Vagina (tissue), 2 donors: Measurements from ENCODE around the gene TSPEAR. TPM values are rescaled to one million over a fixed set of nuclear protein-coding genes. Genes with fewer than 3 reads are reported as not detected.

ENCODE experiments used
- DNase-seq, 2 donors: peaks; one replicate each; pipeline ENCODE4 v3.0.0-alpha.2; 2017; ENCODE audit errors: extremely low spot score in 2 of 2
- H3K27ac ChIP-seq: fragments of 200-600 bp; sonication (generic); one replicate; pipeline ENCODE4 v1.5.1; 2019
- H3K27me3 ChIP-seq: fragments of 200-600 bp; sonication (generic); one replicate; pipeline ENCODE4 v1.5.1; 2019
- H3K36me3 ChIP-seq, 2 donors: fragments of 200-600 bp; sonication (generic); one replicate each; pipeline ENCODE4 v1.5.1; 2017 to 2019
- H3K4me1 ChIP-seq: fragments of 200-600 bp; sonication (generic); one replicate; pipeline ENCODE4 v1.5.1; 2019
- H3K4me3 ChIP-seq, 2 donors: fragments of 200-600 bp; sonication (generic); 1 replicate in 1 of 2; 2 replicates in 1 of 2; pipeline ENCODE4 v1.5.1; 2016 to 2019
- H3K9me3 ChIP-seq: fragments of 200-600 bp; sonication (generic); one replicate; pipeline ENCODE4 v1.5.1; 2019
- CTCF ChIP-seq, 3 experiments: fragments of 450-650 bp in 2 of 3; fragments of 200-600 bp in 1 of 3; sonication (generic) in 1 of 3; IDR thresholded peaks; one replicate each; pipeline ENCODE4 v1.5.1; 2017 to 2019; ENCODE audit warnings: antibody characterized with exemption in 3 of 3, mild to moderate bottlenecking in 2 of 3, moderate library complexity in 2 of 3
- POLR2A ChIP-seq, 2 donors: fragments of 450-650 bp; IDR thresholded peaks; one replicate each; pipeline ENCODE4 v1.6.1; 2017; ENCODE audit warnings: antibody characterized with exemption in 2 of 2, mild to moderate bottlenecking in 2 of 2, moderate library complexity in 2 of 2
- POLR2AphosphoS5 ChIP-seq, 2 donors: sonication (generic); formaldehyde crosslinking; IDR thresholded peaks; one replicate each; pipeline ENCODE4 v1.9.0; 2017; ENCODE audit warnings: antibody characterized with exemption in 2 of 2, mild to moderate bottlenecking in 2 of 2, low read depth in 1 of 2; ENCODE audit not compliant: insufficient read depth in 1 of 2
- intact Hi-C: fragments of 100-400 bp; cut with DNase I; formaldehyde crosslinking; loops from one replicate; pipeline ENCODE4 v1.15.1; 2023
- total RNA-seq: library from RNA; depleted of rRNA; stranded (reverse); fragments of >200 nt; gene quantifications from one replicate; pipeline ENCODE4 v1.2.3, GENCODE V29; 2016

TSPEAR gene
- total RNA-seq = not detected

- no peak within 1 kb of the TSS for H3K4me3 ChIP-seq
- TF ChIP-seq POLR2AphosphoS5 (IDR thresholded peaks at IDR 0.05; ENCODE audit: insufficient read depth in 1 of 2, low read depth in 1 of 2) (no peak), CTCF (IDR thresholded peaks at IDR 0.05) (no peak), POLR2A (IDR thresholded peaks at IDR 0.05) (no peak)
- peaks cover 13% of the 10 kb centered on the region for H3K27me3 ChIP-seq
- H3K36me3 ChIP-seq = no peaks in the 10 kb centered on the region
- H3K9me3 ChIP-seq = no peaks in the 10 kb centered on the region
- H3K4me1 ChIP-seq = peaks cover 28% of the 10 kb centered on the region
- peak in 1 of 2 donors; percentile 93 for DNase-seq
- intact Hi-C loops = no loop called here
- H3K27ac ChIP-seq = no peak within 1 kb of the TSS
Observed at GRCh38 chr21:44711327-44712202, at the start of gene TSPEAR. Gene TSPEAR, minus strand, starts transcription at chr21:44711572. Its CDS starts 58 bp downstream, at chr21:44711514.

- intact Hi-C loops = no loop called here
- peaks cover 5% of the 10 kb centered on the region for H3K4me1 ChIP-seq
- no peaks in the 10 kb centered on the region for H3K27me3 ChIP-seq
- H3K36me3 ChIP-seq = no peaks in the 10 kb centered on the region
- H3K9me3 ChIP-seq = no peaks in the 10 kb centered on the region
- H3K4me3 ChIP-seq = no peak overlapping the region
- TF ChIP-seq POLR2A (IDR thresholded peaks at IDR 0.05) (no peak), CTCF (IDR thresholded peaks at IDR 0.05) (no peak), POLR2AphosphoS5 (IDR thresholded peaks at IDR 0.05; ENCODE audit: insufficient read depth in 1 of 2, low read depth in 1 of 2) (no peak)
- DNase-seq = no peak
- no peak overlapping the region for H3K27ac ChIP-seq
Observed at GRCh38 chr21:44760376-44760775, 49.0 kb upstream of the TSPEAR start.

- H3K27ac ChIP-seq = no peak overlapping the region
- H3K4me3 ChIP-seq = no peak overlapping the region
- intact Hi-C loops = no loop called here
- no peaks in the 10 kb centered on the region for H3K9me3 ChIP-seq
- TF ChIP-seq CTCF (IDR thresholded peaks at IDR 0.05) (no peak), POLR2AphosphoS5 (IDR thresholded peaks at IDR 0.05; ENCODE audit: insufficient read depth in 1 of 2, low read depth in 1 of 2) (no peak), POLR2A (IDR thresholded peaks at IDR 0.05) (no peak)
- no peaks in the 10 kb centered on the region for H3K36me3 ChIP-seq
- DNase-seq = no peak
- no peaks in the 10 kb centered on the region for H3K27me3 ChIP-seq
- H3K4me1 ChIP-seq = no peaks in the 10 kb centered on the region
Observed at GRCh38 chr21:44759628-44760285, 48.4 kb upstream of the TSPEAR start.

GRCh38 chr21:44758781-44759627 lies 47.6 kb upstream of the TSPEAR start:
- Histone ChIP-seq H3K4me1 (no peaks in the 10 kb centered on the region), H3K27ac (no peak overlapping the region), H3K9me3 (no peaks in the 10 kb centered on the region), H3K27me3 (no peaks in the 10 kb centered on the region), H3K4me3 (no peak overlapping the region), H3K36me3 (no peaks in the 10 kb centered on the region)
- DNase-seq = no peak
- intact Hi-C loops = no loop called here
- TF ChIP-seq CTCF (IDR thresholded peaks at IDR 0.05) (no peak), POLR2AphosphoS5 (IDR thresholded peaks at IDR 0.05; ENCODE audit: insufficient read depth in 1 of 2, low read depth in 1 of 2) (no peak), POLR2A (IDR thresholded peaks at IDR 0.05) (no peak)
